ENCODE results near the gene TTC7B. TPM values are rescaled to one million over a fixed set of nuclear protein-coding genes. Genes with fewer than 3 reads are reported as not detected.

TTC7B gene
- total and polyA plus RNA-seq, 2 experiments from 2014 or later = 7.9 to 28.6 TPM

DNA sequence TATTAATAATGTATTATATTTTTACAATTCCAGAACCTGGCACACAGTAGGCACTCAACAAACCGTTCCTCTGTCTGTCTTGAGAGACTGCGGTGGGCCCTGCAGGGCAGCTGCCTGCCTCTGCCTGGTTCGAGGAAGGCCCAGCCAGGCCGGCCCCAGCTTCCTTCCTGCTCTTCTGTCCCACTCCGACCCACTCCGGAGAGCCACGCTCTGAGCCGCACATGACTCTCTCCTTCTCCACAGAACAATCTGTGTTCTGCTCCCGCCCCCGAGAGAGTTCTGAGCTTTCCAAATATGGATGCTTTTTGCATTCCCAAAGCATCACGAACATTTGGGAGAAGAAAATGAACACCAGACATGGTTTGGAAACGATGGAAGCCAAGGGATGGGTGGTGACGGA, 57.3 kb downstream of the TTC7B start:
- TF ChIP-seq STAT1 (IDR thresholded peaks at IDR 0.05; ENCODE audit: unreplicated experiment) (no peak), ZNF114 (CRISPR knock-in tag; IDR thresholded peaks at IDR 0.05) (no peak), POLR2AphosphoS5 (IDR thresholded peaks at IDR 0.05; ENCODE audit: low read depth) (no peak), ETS1 (IDR thresholded peaks at IDR 0.05) (no peak), NANOG (IDR thresholded peaks at IDR 0.05; ENCODE audit: borderline replicate concordance) (no peak), CREB1 (CRISPR knock-in tag; IDR thresholded peaks at IDR 0.05; ENCODE audit: low read depth) (no peak), CTCF (conservative IDR thresholded peaks at IDR 0.05; ENCODE audit: low read depth in 2 of 2) (no peak), JUNB (IDR thresholded peaks at IDR 0.05; ENCODE audit: unreplicated experiment) (no peak), ZNF331 (CRISPR knock-in tag; IDR thresholded peaks at IDR 0.05; ENCODE audit: low read depth) (no peak), ZNF462 (CRISPR knock-in tag; IDR thresholded peaks at IDR 0.05) (no peak), EZH2 (IDR thresholded peaks at IDR 0.05; ENCODE audit: low read depth, unreplicated experiment) (no peak), EZH2phosphoT487 (IDR thresholded peaks at IDR 0.05; ENCODE audit: unreplicated experiment) (no peak)
- TF ChIP-seq, protein P1, sequence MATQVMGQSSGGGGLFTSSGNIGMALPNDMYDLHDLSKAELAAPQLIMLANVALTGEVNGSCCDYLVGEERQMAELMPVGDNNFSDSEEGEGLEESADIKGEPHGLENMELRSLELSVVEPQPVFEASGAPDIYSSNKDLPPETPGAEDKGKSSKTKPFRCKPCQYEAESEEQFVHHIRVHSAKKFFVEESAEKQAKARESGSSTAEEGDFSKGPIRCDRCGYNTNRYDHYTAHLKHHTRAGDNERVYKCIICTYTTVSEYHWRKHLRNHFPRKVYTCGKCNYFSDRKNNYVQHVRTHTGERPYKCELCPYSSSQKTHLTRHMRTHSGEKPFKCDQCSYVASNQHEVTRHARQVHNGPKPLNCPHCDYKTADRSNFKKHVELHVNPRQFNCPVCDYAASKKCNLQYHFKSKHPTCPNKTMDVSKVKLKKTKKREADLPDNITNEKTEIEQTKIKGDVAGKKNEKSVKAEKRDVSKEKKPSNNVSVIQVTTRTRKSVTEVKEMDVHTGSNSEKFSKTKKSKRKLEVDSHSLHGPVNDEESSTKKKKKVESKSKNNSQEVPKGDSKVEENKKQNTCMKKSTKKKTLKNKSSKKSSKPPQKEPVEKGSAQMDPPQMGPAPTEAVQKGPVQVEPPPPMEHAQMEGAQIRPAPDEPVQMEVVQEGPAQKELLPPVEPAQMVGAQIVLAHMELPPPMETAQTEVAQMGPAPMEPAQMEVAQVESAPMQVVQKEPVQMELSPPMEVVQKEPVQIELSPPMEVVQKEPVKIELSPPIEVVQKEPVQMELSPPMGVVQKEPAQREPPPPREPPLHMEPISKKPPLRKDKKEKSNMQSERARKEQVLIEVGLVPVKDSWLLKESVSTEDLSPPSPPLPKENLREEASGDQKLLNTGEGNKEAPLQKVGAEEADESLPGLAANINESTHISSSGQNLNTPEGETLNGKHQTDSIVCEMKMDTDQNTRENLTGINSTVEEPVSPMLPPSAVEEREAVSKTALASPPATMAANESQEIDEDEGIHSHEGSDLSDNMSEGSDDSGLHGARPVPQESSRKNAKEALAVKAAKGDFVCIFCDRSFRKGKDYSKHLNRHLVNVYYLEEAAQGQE (IDR thresholded peaks at IDR 0.05; ENCODE audit: unreplicated experiment) = no peak

More for the DNA sequence above, 57.3 kb downstream of the TTC7B start:
- peak; percentile 9 for ATAC-seq
- H3F3A ChIP-seq (replicated peaks; ENCODE audit: low read depth) = peaks cover 7% of the 10 kb centered on the region
- peak overlapping the region; percentile 94; the same call in 1 of the 2 replicates for H2AFZ ChIP-seq
- H3K4me3 ChIP-seq = peak overlapping the region; percentile 45; the same call in 1 of the 2 replicates
- H3K4me1 ChIP-seq (ENCODE audit: insufficient read depth) = peaks cover 6% of the 10 kb centered on the region; the same call in 1 of the 2 replicates
- peak overlapping the region; percentile 90; the same call in 1 of the 2 replicates for H3K27ac ChIP-seq (ENCODE audit: low read depth)
- H3K36me3 Mint-ChIP-seq (ENCODE audit: low read depth) = no peaks in the 10 kb centered on the region; the same call in 2 of the 3 replicates
- H3K9me2 ChIP-seq (ENCODE audit: insufficient read depth) = no peaks in the 10 kb centered on the region
- no peaks in the 10 kb centered on the region for H3K36me3 ChIP-seq (ENCODE audit: insufficient read depth)
- H4K20me1 ChIP-seq (replicated peaks; ENCODE audit: insufficient read depth) = no peaks in the 10 kb centered on the region
- H3K27me3 Mint-ChIP-seq (ENCODE audit: insufficient read depth, low read depth, poor library complexity) = peaks cover 7% of the 10 kb centered on the region
- no peaks in the 10 kb centered on the region for H3K79me2 ChIP-seq (replicated peaks; ENCODE audit: insufficient read depth)
- peaks cover 8% of the 10 kb centered on the region; the same call in 2 of the 3 replicates for H3K9me3 Mint-ChIP-seq
- H3K4me2 ChIP-seq = peak overlapping the region; percentile 75
- DNase-seq (ENCODE audit: low spot score) = no peak
- H3K27me3 ChIP-seq (ENCODE audit: insufficient read depth) = peaks cover 9% of the 10 kb centered on the region
- H3K4me3 Mint-ChIP-seq = no peak overlapping the region; the same call in 2 of the 3 replicates
- H3K4me1 Mint-ChIP-seq = peaks cover 24% of the 10 kb centered on the region
- H3K27ac Mint-ChIP-seq = no peak overlapping the region; the same call in 1 of the 2 replicates

Measured in GM23338 (cell line).